Omental fat pad (tissue), 4 donors: ENCODE measurements around the gene LRRIQ1. TPM values are rescaled to one million over a fixed set of nuclear protein-coding genes. Genes with fewer than 3 reads are reported as not detected.

Experiments used
- ATAC-seq: fragments of 150-250 bp; one replicate; pipeline ENCODE4 v1.9.1; 2016; ENCODE audit warnings: mild to moderate bottlenecking, moderate library complexity; ENCODE audit not compliant: low FRiP score
- DNase-seq: peaks from one replicate; pipeline ENCODE4 v3.0.0-alpha.2; 2019; ENCODE audit warnings: low spot score
- total RNA-seq, 4 donors: library from RNA; depleted of rRNA; stranded (reverse); fragments of >200 nt; gene quantifications; one replicate each; pipeline ENCODE4 v1.1.0, GENCODE V29; 2016
- TF ChIP-seq, protein P1 (sequence below), 3 donors: fragments of 450-650 bp; IDR thresholded peaks; one replicate each; pipeline ENCODE4 v1.5.1; 2016 to 2017; ENCODE audit warnings: antibody characterized with exemption in 3 of 3, mild to moderate bottlenecking in 3 of 3, moderate library complexity in 2 of 3

Gene LRRIQ1
- total RNA-seq, 4 donors from 2014 or later: 0.13 to 1.4 TPM; not detected in 2

DNA sequence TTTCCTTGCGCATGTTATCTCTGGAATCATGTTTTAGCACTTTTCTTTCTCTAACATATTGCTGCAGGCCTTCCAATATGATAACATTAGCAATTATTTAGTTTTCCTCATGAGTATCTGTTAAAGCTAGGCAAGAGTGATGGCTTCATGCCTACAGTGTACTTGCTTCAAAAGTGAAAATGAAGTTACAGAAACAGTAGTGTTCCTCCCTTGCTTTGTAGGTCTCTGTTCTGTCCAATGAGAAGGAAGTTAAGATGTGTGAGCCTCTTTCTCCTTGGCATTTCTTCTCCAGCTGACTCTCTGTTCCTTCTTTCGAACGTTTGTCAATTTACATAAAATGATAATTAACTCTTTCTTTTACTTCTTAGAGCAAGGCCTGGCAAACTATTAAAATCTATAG, 22.2 kb downstream of the LRRIQ1 start:
- no peak for DNase-seq
- TF ChIP-seq, protein P1, sequence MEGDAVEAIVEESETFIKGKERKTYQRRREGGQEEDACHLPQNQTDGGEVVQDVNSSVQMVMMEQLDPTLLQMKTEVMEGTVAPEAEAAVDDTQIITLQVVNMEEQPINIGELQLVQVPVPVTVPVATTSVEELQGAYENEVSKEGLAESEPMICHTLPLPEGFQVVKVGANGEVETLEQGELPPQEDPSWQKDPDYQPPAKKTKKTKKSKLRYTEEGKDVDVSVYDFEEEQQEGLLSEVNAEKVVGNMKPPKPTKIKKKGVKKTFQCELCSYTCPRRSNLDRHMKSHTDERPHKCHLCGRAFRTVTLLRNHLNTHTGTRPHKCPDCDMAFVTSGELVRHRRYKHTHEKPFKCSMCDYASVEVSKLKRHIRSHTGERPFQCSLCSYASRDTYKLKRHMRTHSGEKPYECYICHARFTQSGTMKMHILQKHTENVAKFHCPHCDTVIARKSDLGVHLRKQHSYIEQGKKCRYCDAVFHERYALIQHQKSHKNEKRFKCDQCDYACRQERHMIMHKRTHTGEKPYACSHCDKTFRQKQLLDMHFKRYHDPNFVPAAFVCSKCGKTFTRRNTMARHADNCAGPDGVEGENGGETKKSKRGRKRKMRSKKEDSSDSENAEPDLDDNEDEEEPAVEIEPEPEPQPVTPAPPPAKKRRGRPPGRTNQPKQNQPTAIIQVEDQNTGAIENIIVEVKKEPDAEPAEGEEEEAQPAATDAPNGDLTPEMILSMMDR (IDR thresholded peaks at IDR 0.05): no peak
- no peak for ATAC-seq

DNA sequence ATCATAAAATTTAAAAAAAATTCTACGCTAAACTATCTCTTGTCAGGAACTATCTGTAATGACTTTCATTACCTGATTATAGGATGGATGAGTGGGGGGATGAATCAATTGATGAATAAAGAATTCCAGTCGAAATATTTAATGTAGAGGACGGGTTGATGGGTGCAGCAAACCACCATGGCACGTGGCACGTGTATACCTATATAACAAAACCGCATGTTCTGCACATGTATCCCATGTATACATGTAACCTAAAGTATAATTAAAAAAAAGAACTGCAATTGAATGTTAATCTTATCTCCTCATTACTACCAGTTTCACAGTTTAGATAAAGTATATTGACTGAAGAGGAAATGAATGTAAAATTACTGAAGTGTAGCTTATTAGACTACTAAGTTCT, 23.4 kb downstream of the LRRIQ1 start:
- DNase-seq (no peak), ATAC-seq (no peak)
- TF ChIP-seq, protein P1 (IDR thresholded peaks at IDR 0.05): no peak

DNA sequence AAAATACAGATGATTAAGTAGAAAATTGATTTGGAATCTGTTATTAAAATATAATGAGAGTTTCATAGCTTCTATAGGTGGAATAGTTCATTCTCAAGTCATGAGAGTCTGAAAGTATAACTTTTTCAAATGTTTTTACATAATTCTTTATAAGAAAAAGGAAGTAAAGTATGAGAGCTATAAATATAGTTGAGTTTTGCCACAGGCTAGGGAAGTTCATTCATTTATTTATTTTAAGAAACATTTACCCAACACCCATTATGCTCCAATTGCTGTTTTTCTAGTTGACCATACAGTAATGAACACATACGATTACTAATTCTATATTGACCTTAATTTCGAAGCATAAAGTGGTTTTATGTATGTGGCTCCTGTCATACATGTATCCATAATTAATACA, 24.8 kb downstream of the LRRIQ1 start:
- no peak for ATAC-seq
- TF ChIP-seq, protein P1 (IDR thresholded peaks at IDR 0.05): no peak
- DNase-seq: no peak

DNA sequence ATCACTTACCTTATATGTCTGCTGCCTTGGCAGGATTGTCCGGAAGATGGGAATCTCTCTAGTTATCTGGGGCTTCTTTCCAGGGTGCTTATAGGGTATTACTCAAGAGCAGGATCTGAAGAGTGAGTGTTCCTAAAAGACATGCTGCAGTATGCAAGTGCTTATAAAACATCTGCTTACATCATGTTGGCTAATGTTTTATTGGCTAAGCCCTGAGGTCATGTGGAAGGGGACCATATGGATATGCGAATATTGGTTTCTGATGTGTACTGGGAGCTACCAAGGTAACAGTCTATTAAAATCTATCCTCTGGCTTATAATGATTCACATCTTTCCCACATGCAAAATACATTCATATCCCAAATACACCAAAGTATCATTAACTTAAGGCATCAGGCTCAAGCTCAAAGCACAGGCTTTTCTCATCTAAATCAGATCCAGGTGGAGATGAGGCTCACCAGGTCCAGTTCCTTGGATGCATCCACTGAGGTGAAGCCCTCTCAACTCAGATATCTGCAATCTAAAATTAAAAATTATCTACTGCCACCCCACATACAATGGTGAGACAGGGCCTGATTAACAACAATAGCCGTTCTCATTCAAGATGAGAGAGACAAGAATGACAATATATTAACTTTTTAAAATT, 29.8 kb downstream of the LRRIQ1 start:
- DNase-seq (no peak), ATAC-seq (no peak)
- TF ChIP-seq, protein P1 (IDR thresholded peaks at IDR 0.05): no peak

DNA sequence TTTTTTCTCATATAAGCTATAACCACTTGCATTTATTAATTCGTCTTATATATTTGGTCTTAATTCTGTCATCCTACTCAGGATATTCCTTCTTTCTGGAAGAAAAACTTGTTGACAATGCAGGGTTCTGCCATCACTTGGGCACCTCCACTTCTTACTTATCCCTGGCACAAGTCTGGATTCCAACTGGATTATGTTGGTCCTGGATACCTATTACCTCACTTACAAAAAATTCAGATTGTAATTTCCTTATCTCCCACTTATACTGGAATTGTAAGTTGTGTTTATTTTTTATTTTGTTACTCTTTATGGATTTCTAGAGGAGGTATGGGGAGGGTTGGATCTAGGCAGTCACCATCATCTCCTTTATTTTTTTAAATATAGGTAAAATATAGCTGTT, 36.7 kb downstream of the LRRIQ1 start:
- TF ChIP-seq, protein P1 (IDR thresholded peaks at IDR 0.05): no peak
- DNase-seq (no peak), ATAC-seq (no peak)

DNA sequence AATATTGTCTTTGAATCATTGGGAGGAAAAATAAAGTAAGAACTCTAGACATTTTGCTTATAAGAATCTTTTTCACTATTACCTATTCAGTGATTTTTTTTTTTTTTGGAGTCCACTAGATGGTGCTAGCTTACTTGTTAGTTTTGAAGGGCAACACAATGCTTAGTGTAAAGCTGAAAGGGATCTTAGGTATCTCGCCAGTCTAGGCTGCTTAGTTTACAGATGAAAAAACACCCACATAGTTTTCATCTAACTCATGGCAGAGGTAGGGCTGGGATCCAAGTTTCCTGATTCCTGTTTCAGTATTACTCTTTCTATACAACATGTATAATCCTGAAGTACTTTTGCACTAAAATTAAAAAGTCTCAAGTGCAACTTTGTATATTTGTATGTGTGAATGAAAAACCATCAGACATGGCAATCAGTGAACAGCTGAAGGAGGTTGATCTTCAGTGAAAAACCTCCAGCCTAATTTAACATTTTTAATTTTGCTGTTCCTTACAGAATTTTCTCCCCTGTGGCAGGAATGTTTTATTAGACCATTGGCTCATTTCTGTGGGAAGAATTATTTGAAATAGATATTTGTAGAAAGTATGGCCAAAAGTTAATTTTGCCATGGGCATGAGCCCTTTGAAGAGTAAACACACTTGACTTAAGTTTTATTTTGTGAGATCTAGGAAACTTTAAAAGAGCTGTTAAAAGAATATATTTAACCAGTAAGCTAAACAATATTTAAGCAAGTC, 40.7 kb downstream of the LRRIQ1 start:
- ATAC-seq (peak; percentile 99), DNase-seq (no peak)
- TF ChIP-seq, protein P1 (IDR thresholded peaks at IDR 0.05): no peak

DNA sequence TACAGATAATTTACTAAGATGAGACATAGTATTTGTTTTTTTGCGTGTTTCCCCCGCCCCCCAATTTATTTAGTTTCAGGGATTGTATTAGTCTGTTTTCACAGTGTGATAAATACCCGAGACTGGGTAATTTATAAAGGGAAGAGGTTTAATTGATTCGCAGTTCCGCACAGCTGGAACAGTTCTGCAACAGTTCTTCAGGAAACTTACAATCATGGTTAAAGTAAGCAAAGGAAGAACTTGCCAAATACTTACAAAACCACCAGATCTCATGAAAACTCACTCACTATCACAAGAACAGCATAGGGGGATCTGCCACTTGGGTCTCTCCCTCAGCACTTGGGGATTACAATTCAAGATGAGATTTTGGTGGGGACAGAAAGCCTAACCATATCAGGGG, 48.9 kb downstream of the LRRIQ1 start:
- DNase-seq: no peak
- TF ChIP-seq, protein P1 (IDR thresholded peaks at IDR 0.05): no peak
- no peak for ATAC-seq
